H1 (cell line): ENCODE data around the gene TUBB1. TPM values are rescaled to one million over a fixed set of nuclear protein-coding genes. Genes with fewer than 3 reads are reported as not detected.

Experiments
- CTCF ChIA-PET: fragments of 300-600 bp; sonication (Branson Sonifier 250); formaldehyde crosslinking; loops from one replicate; lab custom pipeline; 2021; ENCODE audit not compliant: partially characterized antibody; lab: Charles Lee
- POLR2A ChIA-PET: fragments of 300-600 bp; sonication (Branson Sonifier 250); formaldehyde crosslinking; loops from one replicate; lab custom pipeline; 2021; ENCODE audit warnings: inconsistent platforms; ENCODE audit not compliant: partially characterized antibody; lab: Charles Lee
- DNase-seq, 2 experiments: peaks; one replicate each; pipeline versions ENCODE4 v3.0.0 to v3.0.0-alpha.2; 2010 to 2022; ENCODE audit warnings: low spot score in 2 of 2, low read depth in 1 of 2, mixed read lengths in 1 of 2
- FAIRE-seq: peaks from 2 replicates; lab custom pipeline; 2011; peaks lifted over from hg19 to GRCh38; lab: Jason Lieb, UNC
- H2AFZ ChIP-seq: 2 replicates; pipeline ENCODE4 v1.8.1; 2012; ENCODE audit warnings: low read length, inconsistent platforms
- H2AK5ac ChIP-seq: 2 replicates; pipeline ENCODE4 v1.6.1; 2013; ENCODE audit warnings: low read depth, low read length
- H2BK120ac ChIP-seq: replicated peaks from 2 replicates; pipeline ENCODE3; 2013; ENCODE audit warnings: low read depth, low read length, inconsistent platforms
- H2BK12ac ChIP-seq: 2 replicates; pipeline ENCODE4 v1.6.1; 2013; ENCODE audit warnings: low read depth, low read length
- H2BK15ac ChIP-seq: 2 replicates; pipeline ENCODE4 v1.6.1; 2013; ENCODE audit warnings: low read length
- H2BK20ac ChIP-seq: 2 replicates; pipeline ENCODE4 v1.6.1; 2013; ENCODE audit warnings: low read length
- H2BK5ac ChIP-seq: 2 replicates; pipeline ENCODE4 v1.6.1; 2013; ENCODE audit warnings: low read depth, low read length
- H3K14ac ChIP-seq: 2 replicates; pipeline ENCODE4 v1.6.1; 2013; ENCODE audit warnings: inconsistent platforms; ENCODE audit not compliant: insufficient read length
- H3K18ac ChIP-seq: 2 replicates; pipeline ENCODE4 v1.6.1; 2013; ENCODE audit warnings: low read length; ENCODE audit errors: extremely low read depth
- H3K23ac ChIP-seq: 2 replicates; pipeline ENCODE4 v1.6.1; 2013; ENCODE audit warnings: inconsistent platforms; ENCODE audit not compliant: insufficient read length
- H3K23me2 ChIP-seq: 2 replicates; pipeline ENCODE4 v1.6.1; 2013; ENCODE audit warnings: low read depth, low read length
- H3K27ac ChIP-seq: 2 replicates; pipeline ENCODE4 v1.6.1; 2011; ENCODE audit warnings: low read depth, low read length, inconsistent platforms
- H3K27me3 ChIP-seq, 4 experiments: replicated peaks in 1 of 4; 1 replicate in 1 of 4; 2 replicates in 3 of 4; pipeline versions ENCODE4 v1.6.1 to v1.8.1; 2011 to 2013; ENCODE audit warnings: low read length in 3 of 4, mild to moderate bottlenecking in 3 of 4, inconsistent platforms in 2 of 4, mixed read lengths in 2 of 4, moderate library complexity in 1 of 4; ENCODE audit not compliant: control insufficient read depth in 3 of 4, insufficient read depth in 3 of 4; ENCODE audit errors: extremely low read depth in 1 of 4
- H3K36me3 ChIP-seq, 4 experiments: 2 replicates each; pipeline versions ENCODE4 v1.6.1 to v1.8.1; 2011 to 2013; ENCODE audit warnings: mild to moderate bottlenecking in 4 of 4, low read length in 3 of 4, moderate library complexity in 2 of 4, control low read depth in 1 of 4, inconsistent platforms in 1 of 4; ENCODE audit not compliant: insufficient read depth in 4 of 4, control insufficient read depth in 2 of 4
- H3K4ac ChIP-seq: replicated peaks from 2 replicates; pipeline ENCODE3; 2013; ENCODE audit warnings: low read length, low read depth, mixed read lengths, inconsistent platforms; ENCODE audit not compliant: insufficient read length
- H3K4me1 ChIP-seq, 4 experiments: replicated peaks in 1 of 4; 1 replicate in 1 of 4; 2 replicates in 3 of 4; pipeline versions ENCODE4 v1.6.1 to v1.8.1; 2011 to 2013; ENCODE audit warnings: low read length in 3 of 4, inconsistent platforms in 2 of 4, mixed read lengths in 1 of 4; ENCODE audit not compliant: insufficient read depth in 4 of 4, control insufficient read depth in 3 of 4
- H3K4me2 ChIP-seq, 2 experiments: 2 replicates each; pipeline versions ENCODE4 v1.6.1 to v1.8.1; 2011 to 2013; ENCODE audit warnings: low read depth in 2 of 2, low read length in 2 of 2, control low read depth in 1 of 2, inconsistent platforms in 1 of 2, mild to moderate bottlenecking in 1 of 2; ENCODE audit not compliant: insufficient read depth in 1 of 2
- H3K4me3 ChIP-seq, 4 experiments: fragments of 200-600, 300-600 bp in 1 of 4; sonication (generic), shearing (Covaris generic), sonication (Bioruptor Twin) in 1 of 4; 2 replicates each; pipeline versions ENCODE4 v1.5.1 to v1.8.1; 2011 to 2016; ENCODE audit warnings: low read length in 4 of 4, low read depth in 3 of 4, control low read depth in 2 of 4, inconsistent platforms in 2 of 4, mild to moderate bottlenecking in 2 of 4, mixed read lengths in 1 of 4, moderate library complexity in 1 of 4; ENCODE audit not compliant: insufficient read depth in 2 of 4; ENCODE audit errors: extremely low read depth in 1 of 4
- H3K56ac ChIP-seq: replicated peaks from 2 replicates; pipeline ENCODE3; 2013; ENCODE audit warnings: low read depth, mild to moderate bottlenecking, mixed read lengths, low read length, inconsistent platforms; ENCODE audit not compliant: insufficient read length
- H3K79me1 ChIP-seq: 2 replicates; pipeline ENCODE4 v1.6.1; 2013; ENCODE audit warnings: low read depth, low read length, control low read depth
- H3K79me2 ChIP-seq, 2 experiments: 2 replicates each; pipeline versions ENCODE4 v1.6.1 to v1.8.1; 2012 to 2013; ENCODE audit warnings: low read length in 2 of 2, mild to moderate bottlenecking in 2 of 2, inconsistent platforms in 1 of 2; ENCODE audit not compliant: insufficient read depth in 2 of 2, control insufficient read depth in 1 of 2
- H3K9ac ChIP-seq, 4 experiments: replicated peaks in 1 of 4; 1 replicate in 1 of 4; 2 replicates in 3 of 4; pipeline versions ENCODE4 v1.6.1 to v1.8.1; 2011 to 2013; ENCODE audit warnings: low read depth in 3 of 4, low read length in 3 of 4, control low read depth in 2 of 4, mild to moderate bottlenecking in 2 of 4, moderate library complexity in 2 of 4, inconsistent platforms in 1 of 4; ENCODE audit errors: extremely low read depth in 1 of 4
- H3K9me3 ChIP-seq, 2 experiments: 2 replicates each; pipeline versions ENCODE4 v1.6.1 to v1.8.1; 2012 to 2013; ENCODE audit warnings: mild to moderate bottlenecking in 2 of 2, moderate library complexity in 2 of 2, control low read depth in 1 of 2, inconsistent platforms in 1 of 2, low read depth in 1 of 2, low read length in 1 of 2, mixed read lengths in 1 of 2; ENCODE audit not compliant: insufficient read depth in 2 of 2
- H4K20me1 ChIP-seq, 2 experiments: replicated peaks in 1 of 2; 2 replicates each; pipeline versions ENCODE3 to v1.8.1; 2011 to 2013; ENCODE audit warnings: inconsistent platforms in 2 of 2, low read length in 2 of 2, mild to moderate bottlenecking in 1 of 2; ENCODE audit not compliant: insufficient read depth in 2 of 2, control insufficient read depth in 1 of 2
- H4K5ac ChIP-seq: 2 replicates; pipeline ENCODE4 v1.6.1; 2013; ENCODE audit warnings: low read length, low read depth, mixed read lengths, inconsistent platforms; ENCODE audit not compliant: insufficient read length
- H4K8ac ChIP-seq: 2 replicates; pipeline ENCODE4 v1.8.0; 2013; ENCODE audit warnings: mild to moderate bottlenecking, moderate library complexity, low read length, inconsistent platforms; ENCODE audit not compliant: insufficient read depth; ENCODE audit errors: extremely low read depth
- H4K91ac ChIP-seq: replicated peaks from 2 replicates; pipeline ENCODE3; 2013; ENCODE audit warnings: low read length, mixed read lengths, inconsistent platforms; ENCODE audit not compliant: insufficient read length
- BCL11A ChIP-seq, 2 experiments: IDR thresholded peaks; one replicate each; pipeline ENCODE4 v1.6.1; 2011; ENCODE audit warnings: low read depth in 2 of 2, low read length in 2 of 2, mild to moderate bottlenecking in 2 of 2
- EZH2 ChIP-seq: fragments of 200-600 bp; sonication (generic); IDR thresholded peaks from 2 replicates; pipeline ENCODE4 v1.7.1; 2012; ENCODE audit warnings: low read depth, mild to moderate bottlenecking, moderate library complexity, low read length, inconsistent platforms; ENCODE audit not compliant: severe bottlenecking
- GTF2F1 ChIP-seq: IDR thresholded peaks from 2 replicates; pipeline ENCODE4 v1.6.1; 2012; ENCODE audit warnings: low read depth, low read length, improper control_type of control experiment, borderline replicate concordance
- JUN ChIP-seq: IDR thresholded peaks from 2 replicates; pipeline ENCODE4 v1.6.1; 2011; ENCODE audit warnings: low read depth, mild to moderate bottlenecking, improper control_type of control experiment, low read length
- JUND ChIP-seq: IDR thresholded peaks from 2 replicates; pipeline ENCODE4 v1.6.1; 2011; ENCODE audit warnings: mild to moderate bottlenecking, improper control_type of control experiment, low read length
- MAFK ChIP-seq: IDR thresholded peaks from 2 replicates; pipeline ENCODE4 v1.6.1; 2012; ENCODE audit warnings: low read depth, mild to moderate bottlenecking, improper control_type of control experiment, low read length
- POLR2AphosphoS5 ChIP-seq: IDR thresholded peaks from 2 replicates; pipeline ENCODE4 v1.6.1; 2011; ENCODE audit warnings: low read depth, low read length
- SIN3A ChIP-seq, 2 experiments: IDR thresholded peaks in 1 of 2; conservative IDR thresholded peaks in 1 of 2; 2 replicates each; pipeline ENCODE4 v1.6.1; 2011 to 2012; ENCODE audit warnings: low read length in 2 of 2, improper control_type of control experiment in 1 of 2, low read depth in 1 of 2, mild to moderate bottlenecking in 1 of 2
- SRF ChIP-seq: IDR thresholded peaks from 2 replicates; pipeline ENCODE4 v1.6.1; 2011; ENCODE audit warnings: mild to moderate bottlenecking, low read depth, low read length, moderate library complexity
- SUZ12 ChIP-seq: fragments of 200-600 bp; sonication (generic); IDR thresholded peaks from 2 replicates; pipeline ENCODE4 v1.6.1; 2012; ENCODE audit warnings: mild to moderate bottlenecking, inconsistent platforms, low read length, moderate library complexity, mixed read lengths
- TEAD4 ChIP-seq: IDR thresholded peaks from 2 replicates; pipeline ENCODE4 v1.6.1; 2012; ENCODE audit warnings: low read depth, low read length, inconsistent platforms, mixed read lengths
- USF2 ChIP-seq: IDR thresholded peaks from 2 replicates; pipeline ENCODE4 v1.6.1; 2011; ENCODE audit warnings: low read length, improper control_type of control experiment
- WGBS, 2 experiments: shearing (Covaris generic) in 1 of 2; methylation state at CpG; one replicate each; pipeline versions ENCODE4 v1.1.6 to v1.1.7; 2013 to 2015; ENCODE audit warnings: low lambda C conversion rate in 2 of 2, mixed read lengths in 2 of 2, inconsistent platforms in 1 of 2, low coverage in 1 of 2, missing lambda C conversion rate in 1 of 2; ENCODE audit not compliant: insufficient replicate concordance in 2 of 2, insufficient coverage in 1 of 2, insufficient read length in 1 of 2; ENCODE audit errors: extremely low coverage in 1 of 2, missing lambda C conversion rate in 1 of 2; 5-methylcytosine and 5-hydroxymethylcytosine counted together
- polyA plus RNA-seq, 7 experiments: library from polyadenylated mRNA; depleted of rRNA in 3 of 7; stranded (reverse) in 5 of 7; unstranded in 2 of 7; fragments of >200 nt in 5 of 7; fragments of 200-250 nt in 2 of 7; gene quantifications; 1 replicate in 5 of 7; 2 replicates in 1 of 7; 4 replicates in 1 of 7; pipeline versions ENCODE4 v1.2.1 to v1.2.3, GENCODE V29; 2011 to 2013; ENCODE audit warnings: missing spikeins in 2 of 7, mixed read lengths in 2 of 7
- total RNA-seq: library from RNA; stranded (reverse); fragmentation: NEBNext Ultra II Directional; extraction: Animal tissue kit (Norgen Biotek cat#: 25700); gene quantifications from 2 replicates; pipeline ENCODE4 v1.2.1, GENCODE V29; 2021

The TUBB1 gene
- total and polyA plus RNA-seq, 2 of the 8 experiments (the other 6 are each of a cell fraction or from before 2014, with no cell fraction given) = not detected

DNA sequence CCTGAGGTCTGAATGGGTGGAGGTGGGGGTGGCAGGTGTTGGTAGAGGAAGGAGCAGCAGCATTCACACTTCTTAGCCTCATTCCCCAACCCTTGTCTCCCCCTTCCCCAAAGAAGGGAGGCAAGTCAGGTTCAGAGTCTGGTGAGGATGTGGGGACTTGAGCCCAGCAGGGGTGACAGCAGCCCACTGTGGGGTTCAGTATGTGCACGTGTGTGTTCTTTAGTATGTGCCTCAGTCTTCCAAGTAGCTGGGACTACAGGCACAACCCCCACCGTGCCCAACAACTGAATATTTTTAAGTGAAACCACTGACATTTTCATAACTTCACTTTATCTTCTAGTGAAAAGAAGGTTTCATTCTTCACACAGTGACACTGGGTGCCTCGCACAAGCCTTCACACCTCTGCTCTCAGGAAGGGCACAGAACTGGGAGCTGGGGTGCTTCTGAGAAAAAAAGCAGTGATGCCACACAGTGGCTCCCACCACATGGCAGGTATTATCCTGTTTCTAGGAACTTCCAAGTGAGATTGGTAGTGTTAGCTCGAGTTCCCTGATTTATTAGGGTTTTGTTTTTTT, 56.8 kb downstream of the TUBB1 start:
- DNase-seq (no peak), FAIRE-seq (no peak)
- Histone ChIP-seq H3K18ac (no peak overlapping the region), H3K14ac (no peak overlapping the region), H3K27ac (no peak overlapping the region), H3K79me1 (no peaks in the 10 kb centered on the region), H3K9me3 (no peaks in the 10 kb centered on the region), H3K23ac (no peak overlapping the region), H4K20me1 (no peaks in the 10 kb centered on the region), H3K4me3 (no peak overlapping the region), H2AFZ (no peak overlapping the region), H2BK5ac (no peak overlapping the region), H3K79me2 (no peaks in the 10 kb centered on the region), H2BK120ac (no peak overlapping the region), H4K8ac (no peak overlapping the region), H3K4ac (no peak overlapping the region), H3K4me2 (no peak overlapping the region), H3K9ac (no peak overlapping the region), H4K5ac (no peak overlapping the region), H3K23me2 (0 out of 2 replicates have a peak, but pooled peaks cover 2% of the 10 kb centered on the region), H2BK15ac (no peak overlapping the region), H2AK5ac (no peak overlapping the region), H3K56ac (no peak overlapping the region), H2BK20ac (no peak overlapping the region), H3K27me3 (no peaks in the 10 kb centered on the region; a peak in 2 of 7 replicates), H4K91ac (no peak overlapping the region), H3K36me3 (no peaks in the 10 kb centered on the region), H2BK12ac (no peak overlapping the region), H3K4me1 (no peaks in the 10 kb centered on the region)
- CTCF ChIA-PET = interaction anchor here (0.6 to 1.5 kb wide), 4 partner anchors 9 to 119 kb away, joined by 3 to 4 read pairs (median 3); no protein-coding TSS in a partner anchor
- 85% methylated on average over 4 of the region's 4 CpGs; no CpG with 5 or more reads in 1 of the 2 experiments for WGBS, 2 experiments
- POLR2A ChIA-PET = no interaction called here
- TF ChIP-seq GTF2F1 (no peak), TEAD4 (no peak), POLR2AphosphoS5 (no peak), BCL11A (IDR thresholded peaks at IDR 0.05; ENCODE audit: low read depth in 2 of 2, low read length in 2 of 2) (no peak), JUND (no peak), MAFK (no peak), USF2 (no peak), SIN3A (conservative IDR thresholded peaks at IDR 0.05 in 1 of 2, IDR thresholded peaks at IDR 0.05 in 1 of 2; ENCODE audit: low read depth in 1 of 2, low read length in 2 of 2) (no peak), SRF (no peak), SUZ12 (no peak), EZH2 (no peak), JUN (no peak)
